GM21737 (cell line): Measurements from ENCODE around the gene ICAM4.

ENCODE experiments used
- ATAC-seq: cut with Tn5 transposase; IDR thresholded peaks from one replicate; pipeline ENCODE4 v1.9.1; 2021; ENCODE audit warnings: mild to moderate bottlenecking, moderate library complexity; ENCODE audit not compliant: unreplicated experiment

The ICAM4 gene

DNA sequence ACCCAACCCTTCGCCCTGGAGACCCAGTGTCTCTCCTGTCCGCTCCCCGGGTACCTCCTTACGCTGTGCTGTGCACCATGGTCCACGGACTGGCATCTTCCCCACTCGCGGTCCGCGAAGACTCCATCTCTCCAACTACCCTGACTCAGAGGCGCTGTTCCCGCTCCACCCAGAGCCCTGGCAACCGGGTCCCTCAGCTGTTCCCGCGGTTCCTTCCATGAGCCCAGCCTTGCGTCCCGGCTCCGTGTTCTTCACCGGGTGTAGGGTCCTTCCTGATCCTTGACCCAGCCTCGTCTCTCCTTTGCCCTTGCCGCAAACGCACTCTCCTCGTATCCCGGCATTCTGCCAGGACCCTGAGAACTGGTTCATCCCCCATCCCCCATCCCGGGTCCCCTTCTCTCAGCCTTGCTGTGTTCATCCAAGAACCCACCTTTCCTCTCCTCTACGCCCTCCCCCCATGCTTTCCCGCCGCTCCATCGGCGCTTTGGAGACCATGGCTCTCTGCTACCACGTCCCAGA, 3.7 kb downstream of the ICAM4 start:
- no peak for ATAC-seq

- ATAC-seq: no peak
Observed at GRCh38 chr19:10290876-10291553, 4.3 kb downstream of the ICAM4 start.

DNA sequence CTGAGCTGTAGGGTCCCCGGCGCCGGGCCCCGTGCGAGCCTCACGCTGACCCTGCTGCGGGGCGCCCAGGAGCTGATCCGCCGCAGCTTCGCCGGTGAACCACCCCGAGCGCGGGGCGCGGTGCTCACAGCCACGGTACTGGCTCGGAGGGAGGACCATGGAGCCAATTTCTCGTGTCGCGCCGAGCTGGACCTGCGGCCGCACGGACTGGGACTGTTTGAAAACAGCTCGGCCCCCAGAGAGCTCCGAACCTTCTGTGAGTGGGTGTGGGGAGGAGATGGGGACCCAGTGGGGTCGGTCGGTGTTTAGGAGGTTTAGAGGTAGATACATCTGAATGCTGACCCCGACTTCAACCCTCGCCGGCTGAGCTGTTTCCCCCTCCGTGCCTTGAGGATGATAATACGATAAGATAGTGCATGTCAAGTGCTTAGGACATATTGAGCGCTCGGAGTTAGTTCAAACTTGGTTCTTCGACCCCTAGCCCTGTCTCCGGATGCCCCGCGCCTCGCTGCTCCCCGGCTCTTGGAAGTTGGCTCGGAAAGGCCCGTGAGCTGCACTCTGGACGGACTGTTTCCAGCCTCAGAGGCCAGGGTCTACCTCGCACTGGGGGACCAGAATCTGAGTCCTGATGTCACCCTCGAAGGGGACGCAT, 4.9 kb downstream of the ICAM4 start:
- no peak for ATAC-seq

DNA sequence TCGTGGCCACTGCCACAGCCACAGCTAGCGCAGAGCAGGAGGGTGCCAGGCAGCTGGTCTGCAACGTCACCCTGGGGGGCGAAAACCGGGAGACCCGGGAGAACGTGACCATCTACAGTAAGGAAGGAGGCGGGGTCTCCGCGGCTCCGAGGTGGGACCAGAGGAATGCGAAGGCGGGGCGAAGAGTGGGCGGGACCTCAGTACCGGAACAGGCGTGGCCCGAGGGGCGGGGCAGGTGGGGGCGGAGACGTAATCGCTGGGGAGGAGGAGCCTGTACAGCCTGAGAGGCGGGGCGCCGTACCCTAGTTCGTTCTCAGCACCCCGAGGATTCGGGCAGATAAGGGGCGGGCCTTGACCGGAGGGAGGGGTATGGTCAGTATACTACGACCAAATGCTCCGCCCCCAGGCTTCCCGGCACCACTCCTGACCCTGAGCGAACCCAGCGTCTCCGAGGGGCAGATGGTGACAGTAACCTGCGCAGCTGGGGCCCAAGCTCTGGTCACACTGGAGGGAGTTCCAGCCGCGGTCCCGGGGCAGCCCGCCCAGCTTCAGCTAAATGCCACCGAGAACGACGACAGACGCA, 5.5 kb downstream of the ICAM4 start:
- peak; percentile 56 for ATAC-seq

GRCh38 chr19:10292789-10293636, 6.3 kb downstream of the ICAM4 start:
- no peak for ATAC-seq

DNA sequence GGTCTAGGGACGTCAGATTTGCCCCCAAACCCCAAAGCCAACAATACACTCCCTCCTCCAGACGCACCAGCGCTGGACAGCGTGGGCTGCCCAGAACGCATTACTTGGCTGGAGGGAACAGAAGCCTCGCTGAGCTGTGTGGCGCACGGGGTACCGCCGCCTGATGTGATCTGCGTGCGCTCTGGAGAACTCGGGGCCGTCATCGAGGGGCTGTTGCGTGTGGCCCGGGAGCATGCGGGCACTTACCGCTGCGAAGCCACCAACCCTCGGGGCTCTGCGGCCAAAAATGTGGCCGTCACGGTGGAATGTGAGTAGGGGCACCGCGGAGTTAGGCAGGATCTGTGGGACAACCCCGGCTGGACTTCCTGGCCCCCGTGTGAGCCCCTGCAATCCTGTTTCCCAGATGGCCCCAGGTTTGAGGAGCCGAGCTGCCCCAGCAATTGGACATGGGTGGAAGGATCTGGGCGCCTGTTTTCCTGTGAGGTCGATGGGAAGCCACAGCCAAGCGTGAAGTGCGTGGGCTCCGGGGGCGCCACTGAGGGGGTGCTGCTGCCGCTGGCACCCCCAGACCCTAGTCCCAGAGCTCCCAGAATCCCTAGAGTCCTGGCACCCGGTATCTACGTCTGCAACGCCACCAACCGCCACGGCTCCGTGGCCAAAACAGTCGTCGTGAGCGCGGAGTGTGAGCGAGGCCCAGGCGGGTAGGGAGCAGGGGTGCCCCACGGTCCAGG, 7.0 kb downstream of the ICAM4 start:
- ATAC-seq: no peak

DNA sequence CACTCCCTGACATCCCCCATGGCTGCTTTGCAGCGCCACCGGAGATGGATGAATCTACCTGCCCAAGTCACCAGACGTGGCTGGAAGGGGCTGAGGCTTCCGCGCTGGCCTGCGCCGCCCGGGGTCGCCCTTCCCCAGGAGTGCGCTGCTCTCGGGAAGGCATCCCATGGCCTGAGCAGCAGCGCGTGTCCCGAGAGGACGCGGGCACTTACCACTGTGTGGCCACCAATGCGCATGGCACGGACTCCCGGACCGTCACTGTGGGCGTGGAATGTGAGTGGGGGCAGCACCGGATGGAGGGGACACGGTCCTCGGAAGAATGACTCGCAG, 7.6 kb downstream of the ICAM4 start:
- no peak for ATAC-seq

- ATAC-seq: no peak
Observed at GRCh38 chr19:10295305-10295846, 8.6 kb downstream of the ICAM4 start.

GRCh38 chr19:10295847-10296591, 9.3 kb downstream of the ICAM4 start:
- no peak for ATAC-seq

GRCh38 chr19:10299545-10300458, 13.0 kb downstream of the ICAM4 start:
- ATAC-seq: no peak

DNA sequence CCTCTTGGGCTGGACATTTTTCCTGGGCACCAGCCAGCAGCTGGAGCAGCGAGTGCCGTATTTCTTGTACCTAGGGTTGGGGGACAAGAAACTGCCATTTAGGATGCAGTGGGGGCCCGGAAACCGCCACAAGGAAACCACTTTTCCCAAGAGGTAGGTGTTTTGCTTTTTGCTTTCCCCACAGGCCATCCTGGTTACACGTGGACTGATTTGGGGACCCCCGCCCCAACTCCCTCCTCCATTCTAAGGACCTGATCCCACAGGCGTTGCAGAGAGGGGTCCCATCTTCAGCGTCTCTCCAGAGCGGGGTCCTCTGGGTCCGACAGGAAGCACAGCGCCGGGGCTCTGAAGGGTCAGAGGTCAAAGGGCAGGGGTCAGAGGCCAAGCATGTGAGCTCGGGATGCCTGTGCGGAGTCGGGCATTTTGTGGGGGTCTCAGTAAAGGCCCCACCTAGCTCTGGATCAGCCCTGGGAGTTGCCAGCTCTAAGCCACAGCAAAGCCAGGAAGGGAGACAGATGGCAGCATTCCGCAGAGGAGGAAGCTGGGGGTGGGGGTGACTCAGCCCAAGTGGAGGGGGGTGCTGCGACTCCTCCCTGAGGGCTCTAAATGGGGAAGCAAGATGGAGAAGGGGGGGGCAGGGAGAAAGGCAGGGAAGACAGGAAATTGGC, 18.5 kb downstream of the ICAM4 start:
- no peak for ATAC-seq

GRCh38 chr19:10306327-10306726, 19.6 kb downstream of the ICAM4 start:
- no peak for ATAC-seq

GRCh38 chr19:10309423-10309822, 22.7 kb downstream of the ICAM4 start, which contains the start of gene ZGLP1:
ZGLP1 (minus strand) TSS chr19:10309815.
- ATAC-seq: no peak

DNA sequence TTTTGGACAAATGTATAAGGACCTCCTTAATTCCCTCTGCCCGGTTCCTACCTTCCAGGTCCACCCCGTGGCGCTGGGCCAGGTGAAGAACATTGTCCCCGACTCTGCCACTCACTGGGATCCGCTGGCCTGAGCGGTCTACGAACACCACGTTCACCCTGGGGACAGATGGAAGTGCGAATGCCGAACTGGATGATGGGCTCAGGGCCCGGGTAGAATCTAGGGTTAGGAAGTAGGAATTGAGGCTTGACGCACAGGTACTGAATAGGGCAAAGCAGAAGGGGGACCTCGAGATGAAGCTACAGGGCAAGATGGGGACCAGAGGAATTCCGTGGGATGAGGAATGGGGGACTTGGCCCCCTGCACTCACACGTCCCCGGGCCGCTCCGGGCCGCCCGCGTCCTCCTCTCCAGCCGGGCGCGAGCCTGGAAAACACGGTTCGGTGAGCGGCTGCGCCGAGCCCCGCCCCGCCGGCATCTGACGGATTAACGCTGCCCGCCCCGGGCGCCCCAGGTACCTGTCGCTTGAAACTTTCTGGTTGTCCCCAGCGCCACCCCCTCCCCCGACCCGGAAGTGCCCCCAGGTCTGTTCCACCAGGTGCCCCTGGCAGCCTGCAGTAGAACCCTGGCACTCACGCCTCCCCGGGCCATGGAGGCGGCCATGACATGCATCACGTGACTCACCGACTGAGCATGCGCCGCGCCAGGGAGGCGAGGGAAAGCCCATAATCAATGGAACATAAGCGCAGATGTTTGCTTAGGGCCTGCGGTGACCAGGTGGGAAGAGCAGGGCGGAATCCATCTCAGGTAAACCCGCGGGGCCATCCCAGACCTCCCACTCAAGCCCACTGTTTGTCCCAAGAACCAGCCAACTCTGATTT, 28.8 kb downstream of the ICAM4 start, which contains the start of gene FDX2:
TSS of gene FDX2 (minus strand) at position 681 of the 880 bp plus-strand sequence. CDS start at position 662, 19 bp downstream.
- ATAC-seq: no peak

- no peak for ATAC-seq
Observed at GRCh38 chr19:10316229-10317044, 29.7 kb downstream of the ICAM4 start.
